Subcutaneous abdominal adipose tissue (tissue), 5 donors: ENCODE results near the gene FUOM.
"Not testable (repeated sequence)": the region's sequence is repeated elsewhere in the genome, so short reads cannot be mapped to it uniquely, and the experiment has no call there.

Experiments
- H3K27ac ChIP-seq: one replicate; pipeline ENCODE4 v1.7.0; 2013; ENCODE audit warnings: low read depth, mild to moderate bottlenecking, inconsistent platforms, low read length, moderate library complexity
- H3K27me3 ChIP-seq, 5 donors: one replicate each; pipeline ENCODE4 v1.7.0; 2013; ENCODE audit warnings: low read length in 5 of 5, inconsistent platforms in 1 of 5; ENCODE audit not compliant: control insufficient read depth in 5 of 5, insufficient read depth in 4 of 5
- H3K36me3 ChIP-seq, 5 donors: one replicate each; pipeline ENCODE4 v1.7.0; 2013; ENCODE audit warnings: low read length in 5 of 5; ENCODE audit not compliant: control insufficient read depth in 5 of 5, insufficient read depth in 5 of 5
- H3K4me1 ChIP-seq, 5 donors: one replicate each; pipeline ENCODE4 v1.7.0; 2013; ENCODE audit warnings: low read length in 5 of 5, mild to moderate bottlenecking in 3 of 5, moderate library complexity in 1 of 5; ENCODE audit not compliant: control insufficient read depth in 5 of 5, insufficient read depth in 5 of 5
- H3K4me3 ChIP-seq, 5 donors: one replicate each; pipeline ENCODE4 v1.7.0; 2013; ENCODE audit warnings: low read length in 5 of 5, low read depth in 1 of 5
- H3K9ac ChIP-seq, 5 donors: one replicate each; pipeline ENCODE4 v1.7.0; 2013; ENCODE audit warnings: low read length in 5 of 5, mild to moderate bottlenecking in 4 of 5, moderate library complexity in 3 of 5
- H3K9me3 ChIP-seq, 5 donors: one replicate each; pipeline ENCODE4 v1.7.0; 2013; ENCODE audit warnings: low read length in 5 of 5; ENCODE audit not compliant: control insufficient read depth in 5 of 5
- donor health status: healthy.
- donor health status: healthy.
- donor health status: healthy.
- donor health status: healthy.
- donor health status: healthy.

FUOM gene

GRCh38 chr10:133378251-133379096 is 20.7 kb upstream of the FUOM start:
- peaks cover 0 to 41% (median 26%) of the 10 kb centered on the region in 5 donors for H3K4me1 ChIP-seq
- H3K9ac ChIP-seq = peak overlapping the region in 4 of 5 donors; percentile 72 to 86 (median 82)
- no peak overlapping the region for H3K27ac ChIP-seq
- H3K36me3 ChIP-seq = peaks cover 0 to 10% (median 3%) of the 10 kb centered on the region in 5 donors
- peak overlapping the region; percentile 59 to 97 (median 91) for H3K4me3 ChIP-seq
- H3K27me3 ChIP-seq = no peaks in the 10 kb centered on the region
- H3K9me3 ChIP-seq = no peaks in the 10 kb centered on the region

- H3K27ac ChIP-seq = no peak overlapping the region
- H3K27me3 ChIP-seq = no peaks in the 10 kb centered on the region
- peak overlapping the region in 4 of 5 donors; percentile 72 to 86 (median 82) for H3K9ac ChIP-seq
These were observed 20.0 kb upstream of the FUOM start for GRCh38 chr10:133377818-133378250.

GRCh38 chr10:133377025-133377817 is 19.4 kb upstream of the FUOM start:
- no peak overlapping the region for H3K9ac ChIP-seq

More at GRCh38 chr10:133377818-133378250, 20.0 kb upstream of the FUOM start:
- peaks cover 0 to 7% (median 3%) of the 10 kb centered on the region in 5 donors for H3K36me3 ChIP-seq
- H3K9me3 ChIP-seq = no peaks in the 10 kb centered on the region
- H3K4me1 ChIP-seq = peaks cover 0 to 41% (median 26%) of the 10 kb centered on the region in 5 donors
- peak overlapping the region; percentile 59 to 97 (median 91) for H3K4me3 ChIP-seq

GRCh38 chr10:133376183-133376582 is 18.4 kb upstream of the FUOM start:
- not testable (repeated sequence) for H3K9me3 ChIP-seq, H3K27ac ChIP-seq, H3K4me3 ChIP-seq, H3K9ac ChIP-seq, H3K36me3 ChIP-seq, H3K27me3 ChIP-seq
- peaks cover 0 to 52% (median 38%) of the 10 kb centered on the region in 5 donors for H3K4me1 ChIP-seq

More at GRCh38 chr10:133377025-133377817, 19.4 kb upstream of the FUOM start:
- Histone ChIP-seq H3K36me3 (peaks cover 0 to 6% (median 2%) of the 10 kb centered on the region in 5 donors), H3K27me3 (no peaks in the 10 kb centered on the region), H3K27ac (no peak overlapping the region), H3K9me3 (no peaks in the 10 kb centered on the region), H3K4me1 (peaks cover 0 to 44% (median 29%) of the 10 kb centered on the region in 5 donors), H3K4me3 (peak overlapping the region in 1 of 5 donors; percentile 91)

GRCh38 chr10:133375357-133376115 is 17.7 kb upstream of the FUOM start:
- Histone ChIP-seq H3K4me3 (no peak overlapping the region), H3K9me3 (no peaks in the 10 kb centered on the region), H3K9ac (no peak overlapping the region), H3K4me1 (peaks cover 0 to 52% (median 38%) of the 10 kb centered on the region in 5 donors), H3K27me3 (no peaks in the 10 kb centered on the region), H3K36me3 (peaks cover 0 to 7% (median 7%) of the 10 kb centered on the region in 5 donors), H3K27ac (no peak overlapping the region)

- peak within 1 kb of the TSS in 4 of 5 donors; percentile 39 to 74 (median 66) for H3K9ac ChIP-seq
- H3K36me3 ChIP-seq = peaks cover 0 to 28% (median 28%) of the 10 kb centered on the region in 5 donors
- no peaks in the 10 kb centered on the region for H3K27me3 ChIP-seq
- peak within 1 kb of the TSS; percentile 53 to 78 (median 73) for H3K4me3 ChIP-seq
- H3K27ac ChIP-seq = no peak within 1 kb of the TSS
- peaks cover 0 to 46% (median 29%) of the 10 kb centered on the region in 5 donors for H3K4me1 ChIP-seq
- H3K9me3 ChIP-seq = no peaks in the 10 kb centered on the region
These were observed 15.6 kb upstream of the FUOM start, which contains the start of gene ECHS1 for GRCh38 chr10:133373174-133374090. Gene ECHS1, minus strand, starts transcription at chr10:133373354. Its CDS starts 21 bp downstream, at chr10:133373333.

- H3K27ac ChIP-seq = no peak overlapping the region
- H3K9ac ChIP-seq = peak overlapping the region in 1 of 5 donors; percentile 26
- H3K36me3 ChIP-seq = peaks cover 0 to 34% (median 33%) of the 10 kb centered on the region in 5 donors
- H3K4me3 ChIP-seq = peak overlapping the region; percentile 5 to 50 (median 43)
- no peaks in the 10 kb centered on the region for H3K9me3 ChIP-seq
- H3K4me1 ChIP-seq = peaks cover 0 to 37% (median 19%) of the 10 kb centered on the region in 5 donors
- no peaks in the 10 kb centered on the region for H3K27me3 ChIP-seq
These were observed 14.7 kb upstream of the FUOM start for GRCh38 chr10:133372507-133372906.

- H3K4me3 ChIP-seq = no peak overlapping the region
- no peaks in the 10 kb centered on the region for H3K27me3 ChIP-seq
- H3K27ac ChIP-seq = no peak overlapping the region
- no peaks in the 10 kb centered on the region for H3K9me3 ChIP-seq
- no peak overlapping the region for H3K9ac ChIP-seq
- H3K4me1 ChIP-seq = peaks cover 0 to 34% (median 25%) of the 10 kb centered on the region in 5 donors
- H3K36me3 ChIP-seq = peaks cover 0 to 53% (median 52%) of the 10 kb centered on the region in 5 donors
These were observed 12.4 kb upstream of the FUOM start for GRCh38 chr10:133370030-133370786.
